Suprapubic skin (tissue), 4 donors: ENCODE data around the gene FAM163B.

Source experiments
- CTCF ChIP-seq, 2 donors: fragments of 200-600 bp in 1 of 2; fragments of 450-650 bp in 1 of 2; sonication (generic) in 1 of 2; IDR thresholded peaks; one replicate each; pipeline ENCODE4 v1.5.1; 2016 to 2019; ENCODE audit warnings: antibody characterized with exemption in 2 of 2, mild to moderate bottlenecking in 1 of 2, moderate library complexity in 1 of 2
- EP300 ChIP-seq: sonication (generic); formaldehyde crosslinking; IDR thresholded peaks from one replicate; pipeline ENCODE4 v1.6.1; 2017; ENCODE audit warnings: antibody characterized with exemption
- POLR2A ChIP-seq, 2 donors: fragments of 450-650 bp; IDR thresholded peaks; one replicate each; pipeline ENCODE4 v1.6.1; 2017; ENCODE audit warnings: antibody characterized with exemption in 2 of 2, mild to moderate bottlenecking in 2 of 2, moderate library complexity in 2 of 2
- POLR2AphosphoS5 ChIP-seq, 3 donors: sonication (generic); formaldehyde crosslinking; IDR thresholded peaks; one replicate each; pipeline ENCODE4 v1.6.1; 2017; ENCODE audit warnings: antibody characterized with exemption in 3 of 3

GRCh38 chr9:133576031-133576874 is 32.9 kb downstream of the FAM163B start:
- TF ChIP-seq POLR2A (IDR thresholded peaks at IDR 0.05), result no peak
- no peak for TF ChIP-seq POLR2AphosphoS5 (IDR thresholded peaks at IDR 0.05)
- no peak for TF ChIP-seq EP300
- TF ChIP-seq CTCF (IDR thresholded peaks at IDR 0.05), result no peak
